NCI-H460 (cell line): Measurements from ENCODE around the gene ZNF786. TPM values are rescaled to one million over a fixed set of nuclear protein-coding genes. Genes with fewer than 3 reads are reported as not detected.
"Not testable (repeated sequence)": the region's sequence is repeated elsewhere in the genome, so short reads cannot be mapped to it uniquely, and the experiment has no call there.

Source experiments
- DNase-seq: peaks from one replicate; pipeline ENCODE4 v3.0.0-alpha.2; 2016; ENCODE audit warnings: low read depth; ENCODE audit errors: extremely low read depth
- polyA plus RNA-seq: library from polyadenylated mRNA; depleted of rRNA; stranded (reverse); fragments of >200 nt; gene quantifications from 2 replicates; pipeline ENCODE4 v1.2.3, GENCODE V29; 2014; cell fraction: nucleus; rRNA removed
- total RNA-seq: library from RNA; depleted of rRNA; stranded (reverse); fragments of >200 nt; shearing (Covaris generic); gene quantifications from 2 replicates; pipeline ENCODE4 v1.2.3, GENCODE V29; 2014; rRNA removed

ZNF786 gene, protein sequence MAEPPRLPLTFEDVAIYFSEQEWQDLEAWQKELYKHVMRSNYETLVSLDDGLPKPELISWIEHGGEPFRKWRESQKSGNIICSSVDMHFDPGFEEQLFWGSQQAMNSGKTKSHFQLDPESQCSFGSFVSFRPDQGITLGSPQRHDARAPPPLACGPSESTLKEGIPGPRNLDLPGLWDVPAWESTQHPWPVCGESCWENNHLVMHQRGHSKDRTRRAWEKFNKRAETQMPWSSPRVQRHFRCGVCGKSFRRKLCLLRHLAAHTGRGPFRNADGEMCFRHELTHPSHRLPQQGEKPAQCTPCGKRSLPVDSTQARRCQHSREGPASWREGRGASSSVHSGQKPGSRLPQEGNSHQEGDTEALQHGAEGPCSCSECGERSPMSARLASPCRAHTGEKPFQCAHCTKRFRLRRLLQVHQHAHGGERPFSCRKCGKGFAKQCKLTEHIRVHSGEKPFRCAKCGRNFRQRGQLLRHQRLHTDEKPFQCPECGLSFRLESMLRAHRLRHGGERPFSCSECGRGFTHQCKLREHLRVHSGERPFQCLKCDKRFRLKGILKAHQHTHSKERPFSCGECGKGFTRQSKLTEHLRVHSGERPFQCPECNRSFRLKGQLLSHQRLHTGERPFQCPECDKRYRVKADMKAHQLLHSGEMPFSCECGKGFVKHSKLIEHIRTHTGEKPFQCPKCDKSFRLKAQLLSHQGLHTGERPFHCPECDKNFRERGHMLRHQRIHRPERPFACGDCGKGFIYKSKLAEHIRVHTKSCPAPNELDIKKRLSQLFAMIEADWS
- total RNA-seq, result 4.5 and 5.0 TPM in 2 replicates
- polyA plus RNA-seq, result 5.0 and 9.2 TPM in 2 replicates

DNA sequence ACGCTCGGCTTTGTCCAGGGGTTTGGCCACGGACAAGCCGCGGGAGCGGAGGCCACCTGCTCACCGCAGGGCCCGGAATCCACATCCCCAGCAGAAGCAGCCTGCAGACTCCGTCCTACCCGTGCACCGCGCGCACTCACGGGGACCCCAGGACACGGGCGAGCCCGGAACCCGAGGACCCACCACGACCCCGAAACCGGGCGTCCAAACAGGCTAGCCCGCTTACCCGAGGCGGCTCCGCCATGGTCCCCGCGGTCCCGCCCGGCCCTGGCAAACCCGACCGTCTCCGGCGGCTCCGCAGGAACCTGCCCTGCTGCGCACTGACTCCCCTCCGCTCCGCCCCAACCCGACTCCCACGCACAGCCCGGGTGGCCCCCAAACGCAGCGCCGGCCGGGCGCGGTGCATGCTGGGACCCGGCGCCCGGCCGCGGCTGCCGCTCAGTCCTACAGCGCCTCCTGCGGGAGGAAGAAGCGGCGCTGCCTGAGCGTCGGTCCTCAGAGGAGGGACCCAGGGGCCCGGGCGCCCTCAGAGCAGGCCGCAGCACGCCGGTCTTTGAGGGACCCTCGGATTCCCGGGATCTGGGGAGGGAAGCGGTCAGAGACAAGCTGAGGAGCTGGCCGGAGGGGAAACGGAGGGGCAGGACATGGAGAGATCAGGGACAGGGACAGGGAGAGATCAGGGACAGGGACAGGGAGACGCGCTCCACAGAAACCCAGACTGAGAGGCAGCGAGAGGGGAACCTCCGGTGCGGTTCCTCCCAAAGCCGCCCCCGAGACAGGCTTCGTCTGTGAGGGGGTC, at the start of gene ZNF786:
Gene ZNF786, minus strand, starts transcription at position 322 of the 799 bp plus-strand sequence. Its CDS starts 78 bp downstream, at position 244.
- DNase-seq, result peak; percentile 86

DNA sequence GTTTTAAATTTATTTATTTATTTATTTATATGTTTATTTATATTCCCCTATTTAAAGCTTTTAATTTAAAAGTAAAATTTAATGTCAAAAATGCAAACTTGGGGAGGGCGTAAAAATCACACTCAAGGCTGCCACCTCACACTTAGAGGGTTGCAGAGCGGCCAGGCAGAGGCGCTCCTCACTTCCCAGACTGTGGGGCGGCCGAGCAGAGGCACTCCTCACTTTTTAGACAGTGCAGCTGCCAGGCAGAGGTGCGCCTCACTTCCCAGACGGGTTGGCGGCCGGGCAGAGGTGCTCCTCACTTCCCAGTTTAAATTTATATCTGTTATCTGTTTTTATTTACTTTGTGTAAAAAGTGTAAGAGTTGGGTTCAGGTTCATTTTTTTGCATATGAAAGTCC, 45.6 kb upstream of the ZNF786 start:
- no peak for DNase-seq

DNA sequence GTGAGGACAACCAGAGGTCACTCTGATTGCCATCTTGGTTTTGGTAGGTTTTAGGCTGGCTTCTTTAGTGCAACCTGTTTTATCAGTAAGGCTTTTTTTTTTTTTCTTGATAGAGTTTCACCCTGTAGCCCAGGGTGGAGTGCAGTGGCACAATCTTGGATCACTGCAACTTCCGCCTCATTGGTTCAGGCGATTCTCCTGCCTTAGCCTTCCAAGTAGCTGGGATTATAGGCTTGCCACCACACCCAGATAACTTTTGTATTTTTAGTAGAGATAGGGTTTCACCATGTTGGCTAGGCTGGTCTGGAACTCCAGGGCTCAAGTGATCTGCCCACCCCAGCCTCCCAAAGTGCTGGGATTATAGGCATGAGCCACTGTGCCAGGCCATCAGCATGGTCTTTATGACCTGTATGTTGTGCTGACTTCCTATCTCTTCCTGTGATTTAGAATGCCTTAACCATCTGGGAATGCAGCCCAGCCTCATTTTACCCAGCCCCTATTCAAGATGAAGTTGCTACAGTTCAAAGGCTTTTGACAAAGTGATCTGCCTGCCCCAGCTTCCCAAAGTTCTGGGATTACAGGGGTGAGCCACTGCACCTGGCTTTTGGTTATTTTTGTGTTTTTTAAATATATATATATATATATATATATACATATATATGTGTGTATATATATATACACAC, 42.7 kb upstream of the ZNF786 start:
- DNase-seq, result no peak

DNA sequence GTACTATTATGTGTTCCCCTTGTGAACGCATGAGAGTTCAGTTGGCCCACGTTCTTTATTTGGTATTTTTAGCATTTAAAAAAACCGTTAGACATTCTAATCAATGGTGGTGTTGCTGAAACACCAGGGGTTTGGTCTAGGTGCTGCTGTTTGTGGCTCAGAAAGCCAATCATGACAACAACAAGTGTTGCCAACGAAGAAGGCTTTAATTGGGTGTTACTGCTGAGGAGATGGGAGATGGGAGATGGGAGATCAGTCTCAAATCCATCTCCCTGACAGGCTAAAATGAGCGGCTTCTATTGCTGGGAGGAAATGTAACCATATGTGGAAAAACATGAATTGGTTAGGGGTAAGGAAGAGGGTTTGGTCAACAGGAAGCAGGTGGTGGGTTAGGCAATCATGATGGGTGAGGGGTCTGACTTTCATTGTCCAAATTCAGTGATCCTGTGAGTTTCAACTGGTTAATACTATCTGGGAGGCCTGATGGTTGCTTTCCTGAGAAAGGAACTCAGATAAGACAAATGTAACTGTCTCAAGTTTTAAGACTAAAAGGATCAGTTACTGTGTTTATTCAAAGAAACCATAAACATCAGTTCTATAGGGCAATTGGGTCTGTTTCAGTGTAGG, 40.2 kb upstream of the ZNF786 start:
- no peak for DNase-seq

DNA sequence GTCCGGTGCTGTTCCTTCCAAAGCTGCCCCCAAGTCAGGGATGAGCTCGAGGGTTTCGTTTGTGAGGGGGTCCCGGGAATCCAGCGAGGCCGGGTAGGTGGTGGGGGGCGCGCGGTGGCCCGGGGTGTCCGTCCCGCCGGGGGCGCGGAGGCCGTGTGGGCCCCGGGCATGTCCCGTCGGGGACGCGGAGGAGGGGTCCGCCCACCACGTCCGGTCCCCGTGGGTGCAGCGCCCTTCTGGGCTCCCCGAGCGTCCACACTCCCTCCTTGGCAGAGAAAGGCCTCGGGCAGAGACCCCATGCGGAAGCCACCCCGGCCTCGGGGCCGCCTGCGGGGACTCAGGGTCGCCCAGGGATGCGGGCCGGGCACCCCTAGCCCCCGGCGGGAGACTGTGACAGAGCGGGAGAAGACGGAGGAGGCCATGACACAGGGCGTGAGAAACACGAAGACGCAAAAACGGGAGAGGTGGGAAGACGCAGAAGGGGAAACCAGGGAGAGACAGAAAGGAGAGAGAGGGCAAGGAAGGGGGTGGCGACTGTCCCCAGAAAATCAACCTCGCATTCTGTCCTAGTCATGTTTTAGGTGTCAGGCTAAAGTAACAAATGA, 36.2 kb upstream of the ZNF786 start:
- no peak for DNase-seq

DNA sequence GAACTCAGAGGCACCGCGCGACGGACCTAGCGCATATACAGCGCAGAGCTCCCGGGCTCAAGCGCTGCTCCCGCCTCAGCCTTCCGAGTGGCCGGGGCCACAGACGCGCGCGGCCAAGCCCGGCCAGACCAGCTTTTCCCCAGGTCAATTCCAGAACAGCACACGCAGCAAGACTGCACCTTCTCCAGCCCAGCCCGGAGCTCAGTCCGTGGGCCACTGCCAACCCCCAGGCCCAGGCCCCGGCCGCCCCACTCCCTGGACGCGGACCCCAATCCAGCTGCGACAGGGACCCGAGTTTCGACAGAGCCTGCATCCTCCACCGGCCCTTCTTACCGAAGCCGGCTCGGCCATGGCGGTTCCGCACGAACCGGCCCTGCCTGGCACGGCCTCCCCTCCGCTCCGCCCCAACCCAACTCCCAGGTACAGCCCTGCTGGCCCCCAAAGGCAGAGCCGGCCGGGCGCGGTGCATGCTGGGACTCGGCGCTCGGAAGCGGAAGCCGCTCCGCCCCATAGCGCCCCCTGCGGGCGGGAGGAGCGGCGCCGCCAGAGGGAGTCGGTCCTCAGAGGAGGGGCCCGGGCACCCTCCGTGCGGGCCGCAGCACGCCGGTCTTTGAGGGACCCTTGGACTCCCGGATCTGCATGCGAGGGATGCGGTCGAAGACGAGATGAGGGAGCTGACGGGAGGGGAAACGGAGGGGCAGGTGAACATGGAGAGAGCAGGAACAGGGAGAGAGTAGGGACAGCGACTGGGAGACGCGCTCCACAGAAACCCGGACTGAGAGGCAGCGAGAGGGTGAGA, 35.5 kb upstream of the ZNF786 start, which contains the start of gene ZNF425:
Gene ZNF425, minus strand, starts transcription at position 462 of the 799 bp plus-strand sequence. Its CDS starts 111 bp downstream, at position 351.
- DNase-seq, result peak; percentile 90

DNA sequence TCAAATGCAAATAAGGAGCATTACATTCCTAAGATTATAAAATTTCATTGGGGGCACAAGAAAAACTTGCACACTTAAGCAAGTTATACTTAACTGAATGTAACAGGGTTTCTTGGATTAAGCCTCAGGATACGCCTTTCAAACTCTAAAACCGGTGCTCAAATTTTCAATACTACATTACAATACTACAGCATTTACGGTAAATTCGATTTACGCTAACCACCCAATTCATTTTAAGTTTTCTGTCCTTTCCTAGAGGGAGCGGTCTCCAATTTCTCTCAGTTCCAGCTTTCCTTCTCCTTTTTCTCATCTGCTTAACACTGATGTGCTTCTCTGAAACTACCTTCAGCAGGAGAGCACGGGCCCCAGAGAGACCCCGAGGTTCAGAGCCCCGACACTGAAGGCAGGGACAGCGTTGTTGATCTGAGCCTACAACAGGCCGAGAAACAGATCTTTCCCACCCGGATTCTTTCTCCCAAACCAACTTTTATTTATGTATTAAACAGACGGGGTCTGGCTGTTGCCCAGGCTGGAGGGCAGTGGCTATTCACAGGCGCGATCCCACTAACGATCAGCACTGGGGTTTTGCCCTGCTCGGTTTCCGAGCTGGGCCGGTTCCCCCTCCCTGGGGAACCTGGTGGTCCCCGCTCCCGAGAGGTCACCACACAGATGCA, 34.8 kb upstream of the ZNF786 start:
- DNase-seq, result no peak

DNA sequence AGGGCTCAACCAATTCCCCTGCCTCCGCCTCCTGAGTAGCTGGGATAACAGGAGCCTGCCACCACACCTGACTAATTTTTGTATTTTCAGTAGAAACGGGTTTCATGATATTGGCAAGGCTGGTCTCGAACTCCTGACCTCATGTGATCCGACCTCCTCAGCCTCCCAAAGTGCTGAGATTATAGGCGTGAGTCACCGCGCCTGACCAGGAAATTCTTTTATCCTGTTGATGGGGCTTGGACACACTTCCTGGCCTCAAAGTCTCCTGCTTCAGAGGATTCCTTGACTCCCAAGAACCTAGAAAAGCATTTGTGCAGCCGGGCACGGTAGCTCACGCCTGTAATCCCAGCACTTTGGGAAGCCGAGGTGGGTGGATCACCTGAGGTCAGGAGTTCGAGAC, 19.5 kb upstream of the ZNF786 start:
- DNase-seq, result no peak

DNA sequence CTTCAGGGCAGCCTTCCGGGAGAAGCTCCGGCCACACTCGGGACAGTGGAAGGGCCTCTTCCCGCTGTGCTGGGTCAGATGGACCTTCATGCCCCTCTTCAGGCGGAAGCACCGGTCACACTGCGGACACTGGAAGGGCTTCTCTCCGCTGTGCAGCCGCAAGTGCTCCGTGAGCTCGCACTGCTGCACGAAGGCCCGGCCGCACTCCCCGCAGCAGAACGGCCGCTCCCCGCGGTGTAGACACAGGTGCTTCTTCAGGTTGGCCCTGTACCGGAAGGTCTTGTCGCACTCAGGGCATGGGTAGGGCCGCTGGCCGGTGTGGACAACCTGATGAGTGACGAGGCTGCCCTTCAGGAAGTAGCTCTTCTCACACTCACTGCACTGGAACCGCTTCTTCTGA, 14.2 kb upstream of the ZNF786 start:
- no peak for DNase-seq

DNA sequence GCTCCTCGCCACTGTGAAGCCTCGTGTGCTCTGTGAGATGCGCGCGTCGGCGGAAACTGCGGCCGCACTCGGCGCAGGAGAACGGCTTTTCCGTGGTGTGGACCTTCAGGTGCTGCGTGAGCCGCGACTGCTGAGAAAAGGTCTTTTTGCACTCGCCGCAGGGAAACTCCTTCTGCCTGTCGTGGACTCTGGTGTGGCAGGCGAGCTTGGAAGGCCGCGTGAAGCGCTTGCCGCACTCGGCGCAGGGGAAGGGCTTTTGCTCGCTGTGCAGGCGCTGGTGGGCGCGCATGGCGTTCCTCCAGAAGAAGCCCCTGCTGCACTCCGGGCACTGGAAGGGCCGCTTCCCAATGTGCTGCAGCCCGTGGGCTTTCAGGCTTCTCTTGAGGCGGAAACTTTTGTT, 13.7 kb upstream of the ZNF786 start:
- DNase-seq, result no peak

DNA sequence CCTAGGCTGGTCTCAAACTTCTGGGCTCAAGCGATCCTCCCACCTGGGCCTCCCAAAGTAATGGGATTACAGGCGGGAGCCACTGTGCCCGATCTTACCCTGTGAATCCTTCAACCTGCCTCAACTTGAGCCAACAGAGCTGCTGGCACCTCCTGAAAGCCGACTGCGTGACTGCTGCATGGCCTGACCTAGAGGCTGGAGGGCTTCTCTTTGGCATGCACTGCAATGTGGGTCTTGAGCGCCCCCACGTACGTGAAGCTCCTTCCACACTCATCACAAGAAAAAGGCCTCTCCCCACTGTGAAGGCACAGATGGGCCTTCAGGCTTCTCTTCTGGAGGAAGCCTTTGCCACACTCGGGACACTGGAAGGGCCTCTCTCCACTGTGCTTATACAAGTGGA, 12.9 kb upstream of the ZNF786 start:
- no peak for DNase-seq

DNA sequence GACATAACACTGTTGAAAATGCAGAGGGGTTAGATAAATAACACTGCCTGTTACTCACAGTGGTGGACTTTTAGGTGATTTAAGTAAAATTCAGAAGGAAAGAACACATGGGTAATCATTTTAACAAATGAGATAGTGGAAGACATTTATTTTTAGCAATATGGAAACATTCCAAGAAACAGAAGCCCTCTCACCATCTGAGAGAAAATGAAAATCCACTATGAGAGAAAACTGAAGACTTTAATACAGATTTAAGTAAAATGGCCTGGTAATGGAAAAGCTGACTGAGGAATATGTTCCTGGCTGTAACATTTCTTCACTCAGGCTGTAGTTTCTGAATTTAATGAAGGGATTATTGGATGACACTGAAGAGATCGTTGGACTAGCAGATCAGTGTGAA, 12.1 kb upstream of the ZNF786 start:
- no peak for DNase-seq

DNA sequence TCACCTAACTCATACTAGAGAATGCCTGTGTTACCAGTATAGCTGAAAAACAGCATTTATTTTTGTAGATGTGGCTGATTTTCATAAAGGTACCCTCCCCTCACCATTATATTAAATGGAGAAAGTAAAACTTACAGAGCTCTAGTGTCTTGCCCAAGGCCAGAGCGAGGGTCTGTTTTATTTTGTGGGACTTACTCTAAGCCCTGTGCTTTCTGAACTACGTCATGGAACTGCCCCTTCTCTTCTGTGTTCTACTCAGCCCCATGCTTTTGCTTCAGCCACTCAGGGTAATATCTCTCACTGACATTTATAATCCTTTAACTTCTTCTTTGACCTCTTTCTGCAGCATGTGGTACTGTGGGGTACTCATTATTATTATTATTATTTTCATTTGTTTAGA, 10.3 kb upstream of the ZNF786 start:
- no peak for DNase-seq

DNA sequence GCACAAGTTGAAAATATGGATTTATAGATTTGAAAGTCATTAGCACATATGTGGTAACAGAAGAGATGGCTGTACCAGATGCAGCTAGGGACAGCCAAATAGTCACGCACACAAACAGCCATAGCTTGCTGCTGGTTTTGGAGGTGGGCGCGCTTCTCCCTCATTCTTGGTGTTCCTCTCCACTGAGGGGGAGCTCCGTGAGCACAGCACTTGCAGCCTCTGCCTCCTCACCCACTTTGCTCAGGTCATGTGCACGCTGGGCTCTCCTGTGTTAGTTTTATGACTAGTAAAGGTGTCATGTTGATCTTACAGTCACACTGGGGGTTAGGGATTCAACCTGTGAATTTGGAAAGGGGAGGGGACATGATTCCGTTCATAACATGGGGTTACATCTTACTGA, 8.5 kb upstream of the ZNF786 start:
- DNase-seq, result no peak

DNA sequence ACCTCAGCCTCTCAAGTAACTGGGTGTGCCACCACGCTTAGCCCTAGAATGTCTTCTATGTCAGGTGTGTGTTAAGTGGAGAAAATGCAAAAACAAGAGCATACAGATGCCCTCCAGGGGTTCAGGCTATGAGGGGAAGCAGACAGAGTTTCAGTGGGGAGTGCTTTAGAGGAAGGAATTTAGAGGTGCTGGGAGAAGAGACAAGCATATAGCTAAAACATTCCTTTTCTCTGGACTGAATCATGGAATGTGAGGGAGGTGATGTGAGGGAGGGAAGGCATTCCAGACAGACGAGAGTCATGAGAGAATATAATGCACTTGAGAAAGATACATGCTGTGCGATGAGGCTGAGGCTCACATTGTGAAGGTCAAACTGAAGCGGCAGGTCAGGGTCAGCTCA, 6.6 kb upstream of the ZNF786 start:
- no peak for DNase-seq

DNA sequence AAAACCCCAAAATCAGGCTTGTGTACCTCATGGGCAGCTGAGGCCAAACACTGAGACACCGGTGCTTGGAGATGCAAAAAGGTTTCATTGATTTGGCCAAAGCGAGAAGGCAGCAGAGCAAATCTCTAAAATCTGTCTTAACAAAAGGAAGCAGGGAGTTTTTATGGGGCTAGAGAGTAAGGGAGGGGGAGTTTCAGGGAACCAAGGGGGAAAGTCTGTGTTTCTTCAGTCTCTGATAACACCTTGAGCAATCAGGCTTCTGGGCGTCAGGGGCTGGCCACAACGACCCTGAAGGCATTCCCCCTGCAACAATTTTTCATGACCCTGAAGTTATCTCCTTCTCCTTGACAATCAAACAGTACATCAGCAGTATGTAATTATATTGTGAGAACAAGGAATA, 2.7 kb upstream of the ZNF786 start:
- DNase-seq, result no peak

DNA sequence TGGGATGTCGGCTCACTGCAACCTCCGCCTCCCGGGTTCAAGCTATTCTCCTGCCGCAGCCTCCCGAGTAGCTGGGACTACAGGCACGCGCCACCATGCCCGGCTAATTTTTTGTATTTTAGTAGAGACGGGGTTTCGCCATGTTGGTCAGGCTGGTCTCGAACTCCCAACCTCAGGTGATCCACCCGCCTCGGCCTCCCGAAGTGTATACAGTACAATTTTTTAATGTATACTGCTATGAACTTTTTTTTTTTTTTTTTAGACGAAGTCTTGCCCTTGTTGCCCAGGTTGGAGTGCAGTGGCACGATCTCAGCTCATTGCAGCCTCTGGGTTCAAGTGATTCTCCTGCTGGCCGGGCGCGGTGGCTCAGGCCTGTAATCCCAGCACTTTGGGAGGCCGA, 1.7 kb upstream of the ZNF786 start:
- not testable (repeated sequence) for DNase-seq

DNA sequence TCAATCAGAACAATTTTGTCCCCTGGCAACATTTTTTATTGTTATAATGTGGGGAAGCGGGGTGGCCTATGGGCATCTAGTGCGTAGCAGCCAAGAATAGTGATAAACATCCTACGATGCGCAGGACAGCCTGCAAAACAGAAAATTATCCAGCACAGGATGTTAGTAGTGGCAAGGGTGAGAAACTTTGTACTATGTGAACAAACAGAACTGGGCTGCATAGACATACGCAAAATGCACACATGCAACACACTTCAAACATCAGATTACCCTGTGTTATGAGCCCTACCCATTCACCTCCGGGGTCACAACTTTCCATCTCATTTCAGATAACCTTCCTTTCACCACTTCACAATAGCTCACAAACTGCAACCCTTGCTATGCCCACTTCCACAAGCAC, 3.1 kb downstream of the ZNF786 start:
- DNase-seq, result no peak
